HepG2 (cell line): Measurements from ENCODE around the gene TYMP. TPM values are rescaled to one million over a fixed set of nuclear protein-coding genes. Genes with fewer than 3 reads are reported as not detected.

ENCODE experiments used
- CSRNP1 ChIP-seq: sonication (generic); formaldehyde crosslinking; IDR thresholded peaks from 2 replicates; pipeline ENCODE4 v1.8.1; 2023; ENCODE audit warnings: mild to moderate bottlenecking, missing genetic modification reagents
- ELF1 ChIP-seq: sonication (generic); formaldehyde crosslinking; IDR thresholded peaks from 2 replicates; pipeline ENCODE4 v1.4.0; 2020; ENCODE audit warnings: missing genetic modification reagents
- HCFC1 ChIP-seq: fragments of 150-350 bp; IDR thresholded peaks from 2 replicates; pipeline ENCODE4 v1.6.1; 2014; ENCODE audit warnings: low read depth, low read length
- MAZ ChIP-seq, 2 experiments: sonication (generic) in 1 of 2; formaldehyde crosslinking in 1 of 2; IDR thresholded peaks; 2 replicates each; pipeline versions ENCODE4 v1.5.0 to v1.6.1; 2012 to 2020; ENCODE audit warnings: low read depth in 2 of 2, mild to moderate bottlenecking in 2 of 2, borderline replicate concordance in 1 of 2, improper control_type of control experiment in 1 of 2, low read length in 1 of 2, missing genetic modification reagents in 1 of 2, moderate library complexity in 1 of 2
- TRIM22 ChIP-seq: fragments of 450-650 bp; IDR thresholded peaks from 2 replicates; pipeline ENCODE4 v1.6.1; 2017
- ZGPAT ChIP-seq: IDR thresholded peaks from 2 replicates; pipeline ENCODE4 v1.6.1; 2016; ENCODE audit warnings: mild to moderate bottlenecking
- ZNF562 ChIP-seq: sonication (generic); formaldehyde crosslinking; IDR thresholded peaks from 2 replicates; pipeline ENCODE4 v1.8.0; 2022; ENCODE audit warnings: missing genetic modification reagents, borderline replicate concordance
- ZNF850 ChIP-seq: sonication (generic); formaldehyde crosslinking; conservative IDR thresholded peaks from 2 replicates; pipeline ENCODE4 v1.9.0; 2021; ENCODE audit warnings: mild to moderate bottlenecking, missing genetic modification reagents
- polyA plus RNA-seq, 8 experiments: library from polyadenylated mRNA; depleted of rRNA in 3 of 8; stranded (reverse) in 7 of 8; unstranded in 1 of 8; fragments of >200 nt; fragmentation: Illumina TruSeq in 4 of 8; extraction: Trizol in 4 of 8; gene quantifications; 2 replicates each; pipeline versions ENCODE4 v1.2.1 to v1.2.3, GENCODE V29; 2011 to 2016; ENCODE audit warnings: low read depth in 4 of 8, missing spikeins in 1 of 8, mixed read lengths in 1 of 8; ENCODE audit not compliant: insufficient read depth in 1 of 8
- total RNA-seq, 5 experiments: library from RNA; depleted of rRNA; stranded (reverse); fragments of >200 nt; fragmentation: Illumina TruSeq; extraction: Trizol; gene quantifications; 2 replicates each; pipeline ENCODE4 v1.2.3, GENCODE V29; 2016; ENCODE audit warnings: low read depth in 1 of 5

The TYMP gene
- total and polyA plus RNA-seq, 2 of the 13 experiments (the other 11 are each of a cell fraction or from before 2014, with no cell fraction given): 3.9 to 4.3 TPM

- TF ChIP-seq ZGPAT (CRISPR knock-in tag) (no peak), ZNF850 (no peak), CSRNP1 (CRISPR knock-in tag) (no peak), MAZ (IDR thresholded peaks at IDR 0.05; ENCODE audit: borderline replicate concordance, low read depth, low read length) (no peak), MAZ (CRISPR knock-in tag; IDR thresholded peaks at IDR 0.05; ENCODE audit: low read depth) (no peak), ELF1 (no peak), ZNF562 (CRISPR knock-in tag) (no peak), HCFC1 (no peak), TRIM22 (no peak)
Measured at GRCh38 chr22:50574383-50574755, 44.6 kb upstream of the TYMP start (continued).
